ENCODE data around the gene CDKAL1. TPM values are rescaled to one million over a fixed set of nuclear protein-coding genes. Genes with fewer than 3 reads are reported as not detected.

The CDKAL1 gene
- total RNA-seq, 1 donor from 2014 or later = 11.9 TPM

DNA sequence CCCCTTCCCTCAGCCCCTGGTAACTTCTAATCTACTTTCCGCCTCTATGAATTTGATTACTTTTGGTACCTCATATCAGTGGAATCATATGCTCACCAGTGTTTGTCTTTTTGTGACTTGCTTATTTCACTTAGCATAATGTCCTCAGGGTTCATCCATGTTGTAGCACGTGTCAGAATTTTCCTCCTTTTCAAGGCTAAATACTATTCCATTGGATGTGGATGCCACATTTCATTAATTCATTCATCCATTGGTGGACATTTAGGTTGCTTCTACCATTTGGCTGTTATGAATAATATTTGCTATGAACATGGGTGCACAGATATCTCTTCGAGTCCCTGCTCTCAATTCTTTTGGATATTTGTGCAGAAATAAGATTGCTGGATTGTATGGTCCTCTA, 670.7 kb downstream of the CDKAL1 start:
- Histone ChIP-seq H3K4me3 (no peak overlapping the region), H3K27me3 (no peaks in the 10 kb centered on the region), H3K27ac (no peak overlapping the region), H3K4me1 (no peaks in the 10 kb centered on the region), H3K9me3 (no peaks in the 10 kb centered on the region), H3K36me3 (peaks cover 0 to under 1% of the 10 kb centered on the region in 2 donors)
- no peak for TF ChIP-seq CTCF (IDR thresholded peaks at IDR 0.05)
- DNase-seq (ENCODE audit: low spot score in 2 of 2) = no peak
- intact Hi-C loops (cut with DNase I) = no loop called here

- no peak for TF ChIP-seq CTCF (IDR thresholded peaks at IDR 0.05)
- no peak overlapping the region for H3K27ac ChIP-seq
- no peak for DNase-seq (ENCODE audit: low spot score in 2 of 2)
- H3K4me1 ChIP-seq = no peaks in the 10 kb centered on the region
- no peaks in the 10 kb centered on the region for H3K27me3 ChIP-seq
- H3K9me3 ChIP-seq = no peaks in the 10 kb centered on the region
- H3K36me3 ChIP-seq = peaks cover 0 to 12% of the 10 kb centered on the region in 2 donors
- H3K4me3 ChIP-seq = no peak overlapping the region
- intact Hi-C loops (cut with DNase I) = no loop called here
Measured at GRCh38 chr6:21208081-21208795, 674.0 kb downstream of the CDKAL1 start.

- no peak for DNase-seq (ENCODE audit: low spot score in 2 of 2)
- H3K27ac ChIP-seq = no peak overlapping the region
- H3K4me3 ChIP-seq = no peak overlapping the region
- no peaks in the 10 kb centered on the region for H3K27me3 ChIP-seq
- no peaks in the 10 kb centered on the region for H3K9me3 ChIP-seq
- intact Hi-C loops (cut with DNase I) = no loop called here
- H3K36me3 ChIP-seq = peaks cover 0 to 12% of the 10 kb centered on the region in 2 donors
- no peak for TF ChIP-seq CTCF (IDR thresholded peaks at IDR 0.05)
- no peaks in the 10 kb centered on the region for H3K4me1 ChIP-seq
Measured at GRCh38 chr6:21208796-21209186, 674.5 kb downstream of the CDKAL1 start.

DNA sequence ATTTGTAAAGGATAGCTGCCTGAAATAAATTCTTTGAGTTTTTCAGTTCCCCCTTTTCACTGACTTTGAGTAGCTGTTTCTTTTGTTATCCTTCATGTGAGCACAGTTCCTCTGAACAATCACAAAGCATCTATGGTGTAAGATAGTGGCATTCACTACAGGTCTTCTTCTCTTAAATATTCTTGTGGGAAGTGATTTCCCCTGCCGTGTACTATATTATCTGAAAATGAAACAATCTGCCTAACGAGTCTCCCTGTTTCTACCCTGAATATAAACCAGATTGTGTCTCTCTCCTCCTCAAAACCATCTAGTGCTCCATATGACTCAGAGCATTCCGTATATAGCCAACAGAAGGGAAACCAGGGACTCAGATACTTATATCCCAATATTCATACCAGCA, 679.2 kb downstream of the CDKAL1 start:
- no peak for TF ChIP-seq CTCF (IDR thresholded peaks at IDR 0.05)
- Histone ChIP-seq H3K36me3 (peaks cover 0 to 12% of the 10 kb centered on the region in 2 donors), H3K27me3 (no peaks in the 10 kb centered on the region), H3K9me3 (no peaks in the 10 kb centered on the region), H3K4me1 (no peaks in the 10 kb centered on the region), H3K4me3 (no peak overlapping the region), H3K27ac (no peak overlapping the region)
- no peak for DNase-seq (ENCODE audit: low spot score in 2 of 2)
- intact Hi-C loops (cut with DNase I) = no loop called here

DNA sequence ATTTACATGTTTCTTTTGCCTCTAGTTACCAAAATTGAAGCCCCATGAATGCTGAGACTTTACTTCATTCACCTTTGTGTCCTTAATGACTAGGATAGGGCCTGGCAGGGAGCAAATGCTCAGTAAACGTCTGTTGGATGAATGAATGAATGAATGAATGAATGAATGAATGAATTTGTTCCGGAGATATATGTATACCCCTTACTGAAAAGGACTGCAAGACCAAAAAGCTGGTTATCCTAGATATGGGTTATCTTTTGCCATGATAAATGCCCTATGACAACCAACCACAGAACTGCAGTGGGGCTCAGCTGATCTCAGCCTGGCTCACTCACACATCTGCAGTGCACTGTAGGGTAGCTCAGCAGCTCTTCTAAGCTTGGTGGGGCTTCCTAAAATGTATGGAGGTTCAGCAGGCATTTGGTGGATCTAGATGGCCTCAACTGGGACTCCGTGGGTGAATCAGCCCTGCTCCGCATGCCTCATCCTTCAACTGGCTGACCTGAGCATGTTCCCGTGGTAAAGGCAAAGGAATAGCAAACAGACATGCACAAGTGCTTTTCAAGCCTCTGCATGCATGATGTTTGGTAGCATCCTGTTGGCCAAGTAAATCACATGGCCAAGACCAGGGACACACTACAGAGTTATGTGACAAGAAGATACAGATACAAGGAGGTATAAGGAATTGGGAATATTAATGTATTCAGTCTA, 680.6 kb downstream of the CDKAL1 start:
- Histone ChIP-seq H3K4me3 (no peak overlapping the region), H3K27me3 (no peaks in the 10 kb centered on the region), H3K4me1 (no peaks in the 10 kb centered on the region), H3K36me3 (peaks cover 0 to 12% of the 10 kb centered on the region in 2 donors), H3K9me3 (no peaks in the 10 kb centered on the region), H3K27ac (no peak overlapping the region)
- no peak for TF ChIP-seq CTCF (IDR thresholded peaks at IDR 0.05)
- DNase-seq (ENCODE audit: low spot score in 2 of 2) = no peak
- intact Hi-C loops (cut with DNase I) = no loop called here

All from ascending aorta (tissue), 2 donors.